HG03280 (cell line): ENCODE data around the gene CRABP1.

Experiments used
- ATAC-seq: cut with Tn5 transposase; IDR thresholded peaks from one replicate; pipeline ENCODE4 v1.9.1; 2021; ENCODE audit warnings: mild to moderate bottlenecking, moderate library complexity; ENCODE audit not compliant: unreplicated experiment

CRABP1 gene

GRCh38 chr15:78340231-78341056, at the start of gene CRABP1:
TSS of gene CRABP1 (plus strand) at chr15:78340353. CDS start at chr15:78340429, 76 bp downstream.
- ATAC-seq: no peak

- no peak for ATAC-seq
Observed at GRCh38 chr15:78291052-78291451, 49.1 kb upstream of the CRABP1 start.

GRCh38 chr15:78291698-78292097, 48.5 kb upstream of the CRABP1 start:
- ATAC-seq: no peak

- no peak for ATAC-seq
Observed at GRCh38 chr15:78292219-78292618, 47.9 kb upstream of the CRABP1 start.

- ATAC-seq: peak; percentile 92
Observed at GRCh38 chr15:78299101-78299930, 40.8 kb upstream of the CRABP1 start, which contains the start of gene SKIC8. TSS of gene SKIC8 (minus strand) at chr15:78299609. CDS start at chr15:78295686, 3,923 bp downstream.

GRCh38 chr15:78301326-78301725, 38.8 kb upstream of the CRABP1 start:
- no peak for ATAC-seq

- no peak for ATAC-seq
Observed at GRCh38 chr15:78301828-78302227, 38.3 kb upstream of the CRABP1 start.

GRCh38 chr15:78302579-78303312, 37.4 kb upstream of the CRABP1 start:
- no peak for ATAC-seq

GRCh38 chr15:78304216-78305066, 35.7 kb upstream of the CRABP1 start:
- ATAC-seq: no peak

- ATAC-seq: no peak
Observed at GRCh38 chr15:78306176-78306774, 33.9 kb upstream of the CRABP1 start.

- ATAC-seq: no peak
Observed at GRCh38 chr15:78307976-78308375, 32.2 kb upstream of the CRABP1 start.

GRCh38 chr15:78308422-78309032, 31.6 kb upstream of the CRABP1 start:
- ATAC-seq: no peak

GRCh38 chr15:78311292-78311691, 28.9 kb upstream of the CRABP1 start:
- ATAC-seq: no peak

GRCh38 chr15:78312536-78312935, 27.6 kb upstream of the CRABP1 start:
- no peak for ATAC-seq

GRCh38 chr15:78312957-78313356, 27.2 kb upstream of the CRABP1 start:
- ATAC-seq: no peak

GRCh38 chr15:78313383-78313782, 26.8 kb upstream of the CRABP1 start:
- ATAC-seq: no peak

GRCh38 chr15:78314181-78314581, 26.0 kb upstream of the CRABP1 start:
- no peak for ATAC-seq

- no peak for ATAC-seq
Observed at GRCh38 chr15:78315686-78316282, 24.4 kb upstream of the CRABP1 start.
